Endothelial cell of umbilical vein (primary cell): ENCODE data around the gene HIC1. TPM values are rescaled to one million over a fixed set of nuclear protein-coding genes. Genes with fewer than 3 reads are reported as not detected.

Source experiments
- BruUV-seq: library from RNA; stranded (reverse); fragments of 400-500 nt; replicated peaks from 2 replicates; lab custom pipeline; 2021; lab: Mats Ljungman, UMichigan
- CTCF ChIA-PET: fragments of 300-600, 350-600 bp; sonication (Branson Sonifier 250); formaldehyde crosslinking; loops from one replicate; lab custom pipeline; 2021; ENCODE audit warnings: antibody characterized with exemption, inconsistent platforms; lab: Charles Lee
- POLR2A ChIA-PET: fragments of 300-600, 350-600 bp; sonication (Branson Sonifier 250); formaldehyde crosslinking; loops from one replicate; lab custom pipeline; 2021; ENCODE audit warnings: antibody characterized with exemption, inconsistent platforms; lab: Charles Lee
- DNase-seq: peaks from one replicate; pipeline ENCODE4 v3.0.0-alpha.2; 2011; ENCODE audit warnings: low read depth, low spot score
- FAIRE-seq: peaks from 2 replicates; lab custom pipeline; 2011; peaks lifted over from hg19 to GRCh38; lab: Jason Lieb, UNC
- H2AFZ ChIP-seq: 2 replicates; pipeline ENCODE4 v1.6.0; 2012; ENCODE audit warnings: low read depth, low read length, control low read depth, inconsistent platforms
- H3K27ac ChIP-seq: 2 replicates; pipeline ENCODE4 v1.5.1; 2011; ENCODE audit warnings: low read depth, mild to moderate bottlenecking, control low read depth, low read length, moderate library complexity; ENCODE audit not compliant: insufficient read depth
- H3K27me3 ChIP-seq, 2 experiments: 2 replicates each; pipeline versions ENCODE4 v1.6.0 to v1.6.1; 2011; ENCODE audit warnings: low read length in 2 of 2, mixed read lengths in 1 of 2; ENCODE audit not compliant: control insufficient read depth in 2 of 2, insufficient read depth in 2 of 2
- H3K36me3 ChIP-seq, 2 experiments: 2 replicates in 1 of 2; 3 replicates in 1 of 2; pipeline ENCODE4 v1.5.1; 2011; ENCODE audit warnings: low read length in 2 of 2, mild to moderate bottlenecking in 1 of 2, moderate library complexity in 1 of 2; ENCODE audit not compliant: control insufficient read depth in 2 of 2, insufficient read depth in 2 of 2; ENCODE audit errors: extremely low read depth in 1 of 2
- H3K4me1 ChIP-seq: 3 replicates; pipeline ENCODE4 v1.5.1; 2011; ENCODE audit warnings: mild to moderate bottlenecking, low read length; ENCODE audit not compliant: control insufficient read depth, insufficient read depth; ENCODE audit errors: extremely low read depth
- H3K4me2 ChIP-seq: 2 replicates; pipeline ENCODE4 v1.6.1; 2011; ENCODE audit warnings: low read length, control low read depth, mixed read lengths; ENCODE audit not compliant: insufficient read depth
- H3K4me3 ChIP-seq, 3 experiments: fragments of 200-600 bp in 1 of 3; sonication (generic), shearing (Covaris generic) in 1 of 3; replicated peaks in 1 of 3; 2 replicates each; pipeline ENCODE4 v1.5.1; 2011 to 2016; ENCODE audit warnings: control low read depth in 3 of 3, low read length in 3 of 3, mild to moderate bottlenecking in 2 of 3, inconsistent platforms in 1 of 3, low read depth in 1 of 3, moderate library complexity in 1 of 3; ENCODE audit not compliant: insufficient read depth in 1 of 3
- H3K79me2 ChIP-seq: 2 replicates; pipeline ENCODE4 v1.6.0; 2012; ENCODE audit warnings: low read length, inconsistent platforms; ENCODE audit not compliant: control insufficient read depth, insufficient read depth
- H3K9ac ChIP-seq: replicated peaks from 2 replicates; pipeline ENCODE3; 2011; ENCODE audit warnings: low read length, control low read depth; ENCODE audit not compliant: insufficient read depth; ENCODE audit errors: extremely low read depth
- H3K9me1 ChIP-seq: replicated peaks from 3 replicates; pipeline ENCODE4 v1.6.0; 2011; ENCODE audit warnings: mild to moderate bottlenecking, low read length; ENCODE audit not compliant: control insufficient read depth, insufficient read depth; ENCODE audit errors: extremely low read depth
- H3K9me3 ChIP-seq: replicated peaks from 2 replicates; pipeline ENCODE4 v1.5.1; 2012; ENCODE audit warnings: low read length, inconsistent platforms; ENCODE audit not compliant: control insufficient read depth, insufficient read depth
- H4K20me1 ChIP-seq: replicated peaks from 2 replicates; pipeline ENCODE3; 2011; ENCODE audit warnings: mild to moderate bottlenecking, low read length; ENCODE audit not compliant: control insufficient read depth, insufficient read depth; ENCODE audit errors: extremely low read depth
- CTCF ChIP-seq, 2 donors: IDR thresholded peaks; 1 replicate in 1 of 2; 2 replicates in 1 of 2; pipeline ENCODE4 v1.5.1; 2011; ENCODE audit warnings: low read length in 2 of 2, mild to moderate bottlenecking in 2 of 2, moderate library complexity in 2 of 2, control low read depth in 1 of 2, inconsistent platforms in 1 of 2, low read depth in 1 of 2; ENCODE audit not compliant: insufficient read depth in 1 of 2; ENCODE audit errors: extremely low read depth in 1 of 2
- EZH2 ChIP-seq: IDR thresholded peaks from 2 replicates; pipeline ENCODE4 v1.6.1; 2012; ENCODE audit warnings: borderline replicate concordance, low read depth, mild to moderate bottlenecking, moderate library complexity, low read length, inconsistent platforms; ENCODE audit not compliant: severe bottlenecking
- FOS ChIP-seq: IDR thresholded peaks from 2 replicates; pipeline ENCODE4 v1.6.1; 2011; ENCODE audit warnings: mild to moderate bottlenecking, low read length, moderate library complexity, borderline replicate concordance; ENCODE audit not compliant: insufficient read depth
- GATA2 ChIP-seq: IDR thresholded peaks from 2 replicates; pipeline ENCODE4 v1.7.0; 2011; ENCODE audit warnings: low read depth, mild to moderate bottlenecking, moderate library complexity, mixed read lengths, low read length; ENCODE audit not compliant: insufficient read length, insufficient read depth
- JUN ChIP-seq: IDR thresholded peaks from 2 replicates; pipeline ENCODE4 v1.6.1; 2011; ENCODE audit warnings: borderline replicate concordance, low read depth; ENCODE audit not compliant: insufficient read length, insufficient read depth
- MYC ChIP-seq: IDR thresholded peaks from one replicate; pipeline ENCODE4 v1.6.1; 2011; ENCODE audit warnings: mild to moderate bottlenecking, low read depth, low read length
- POLR2A ChIP-seq: IDR thresholded peaks from 2 replicates; pipeline ENCODE4 v1.6.1; 2012; ENCODE audit warnings: low read depth, mild to moderate bottlenecking, control low read depth, low read length
- POLR2AphosphoS5 ChIP-seq: IDR thresholded peaks from 2 replicates; pipeline ENCODE4 v1.6.1; 2012; ENCODE audit warnings: low read depth, mild to moderate bottlenecking, control low read depth, low read length, moderate library complexity; ENCODE audit not compliant: insufficient read depth
- dilution Hi-C: fragments of 300-500 bp; cut with MboI; formaldehyde crosslinking; loops from one replicate; pipeline ENCODE4 v1.15.0; 2019; ENCODE audit warnings: low sequenced_read_pairs; ENCODE audit not compliant: extremely low pct_ligation_motif_present
- intact Hi-C: fragments of 100-400 bp; cut with micrococcal nuclease; formaldehyde crosslinking; loops from one replicate; pipeline ENCODE4 v1.10.0; 2022
- polyA plus RNA-seq, 4 experiments: library from polyadenylated mRNA; depleted of rRNA in 3 of 4; stranded (reverse) in 3 of 4; unstranded in 1 of 4; fragments of >200 nt; gene quantifications; 2 replicates each; pipeline versions ENCODE4 v1.2.1 to v1.2.3, GENCODE V29; 2011 to 2012; ENCODE audit warnings: missing spikeins in 1 of 4
- total RNA-seq: library from RNA; stranded (reverse); gene quantifications from 2 replicates; pipeline ENCODE4 v1.2.3, GENCODE V29; 2021
- TF ChIP-seq, protein P1 (sequence below): IDR thresholded peaks from 2 replicates; pipeline ENCODE4 v1.6.1; 2011; ENCODE audit not compliant: insufficient read depth, insufficient read length

Gene HIC1
- total and polyA plus RNA-seq, 2 donors (not counting 3 experiments of a cell fraction or from before 2014, with no cell fraction given) = 18.2 to 35.5 TPM

DNA sequence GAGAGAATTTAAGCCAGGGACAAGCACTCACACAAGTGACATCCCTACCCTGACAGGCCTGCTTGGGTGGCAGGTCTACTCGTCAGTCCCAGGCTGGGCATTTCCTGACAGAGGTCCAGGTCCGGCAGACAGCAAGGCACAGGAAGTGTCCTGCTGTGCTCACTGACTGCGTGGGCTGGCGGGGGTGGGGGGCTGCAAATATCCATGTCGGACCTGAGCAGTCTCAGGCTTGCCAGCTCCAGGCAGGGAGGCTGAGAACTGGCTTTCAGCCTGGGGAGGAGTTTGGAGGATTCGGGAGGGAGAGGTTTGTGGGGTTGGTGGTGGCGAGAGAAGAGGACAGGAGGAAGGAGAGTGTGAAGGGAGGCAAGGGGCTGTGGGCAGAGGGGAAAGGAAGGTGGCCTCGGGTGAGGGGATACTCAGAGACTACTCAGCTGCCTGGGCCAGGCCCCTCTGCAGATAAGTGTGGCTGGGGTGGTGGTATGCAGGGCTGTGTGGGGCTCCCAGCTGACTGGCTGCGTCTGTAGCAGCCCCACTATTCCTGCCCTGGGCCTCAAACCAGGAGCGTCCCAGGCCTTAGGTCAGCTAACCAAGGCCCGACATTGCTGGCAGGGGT lies 7.8 kb downstream of the HIC1 start:
- DNase-seq = peak; percentile 56
- H3K36me3 ChIP-seq = peaks cover 3 to 13% of the 10 kb centered on the region in 2 experiments
- dilution Hi-C loops (no loop called here), intact Hi-C loops (no loop called here)
- peaks cover 35% of the 10 kb centered on the region for H3K4me1 ChIP-seq
- peak overlapping the region; percentile 4 for H3K27ac ChIP-seq
- POLR2A ChIA-PET = no interaction called here
- H3K9ac ChIP-seq = no peak overlapping the region
- H2AFZ ChIP-seq = no peak overlapping the region
- H4K20me1 ChIP-seq = no peaks in the 10 kb centered on the region
- no peak for FAIRE-seq
- no peak overlapping the region for H3K4me2 ChIP-seq
- no peaks in the 10 kb centered on the region for H3K9me1 ChIP-seq
- no peak overlapping the region for H3K4me3 ChIP-seq
- no peaks in the 10 kb centered on the region for H3K27me3 ChIP-seq
- H3K9me3 ChIP-seq = no peaks in the 10 kb centered on the region
- TF ChIP-seq JUN (no peak), POLR2A (no peak), GATA2 (no peak), MYC (no peak), FOS (no peak), EZH2 (no peak), POLR2AphosphoS5 (no peak), CTCF (IDR thresholded peaks at IDR 0.05; ENCODE audit: extremely low read depth in 1 of 2, insufficient read depth in 1 of 2, low read depth in 1 of 2, low read length in 2 of 2) (no peak)
- TF ChIP-seq, protein P1, sequence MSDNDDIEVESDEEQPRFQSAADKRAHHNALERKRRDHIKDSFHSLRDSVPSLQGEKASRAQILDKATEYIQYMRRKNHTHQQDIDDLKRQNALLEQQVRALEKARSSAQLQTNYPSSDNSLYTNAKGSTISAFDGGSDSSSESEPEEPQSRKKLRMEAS = no peak
- CTCF ChIA-PET = interaction anchor here (1.2 to 17.2 kb wide), 2 partner anchors 169 to 182 kb away, joined by 4 to 455 read pairs; no protein-coding TSS in a partner anchor
- no TSS peak for BruUV-seq
- peaks cover 17% of the 10 kb centered on the region for H3K79me2 ChIP-seq
